Kidney (tissue), 14 donors: ENCODE measurements around the gene ADCK2. TPM values are rescaled to one million over a fixed set of nuclear protein-coding genes. Genes with fewer than 3 reads are reported as not detected.
"Not testable (repeated sequence)": the region's sequence is repeated elsewhere in the genome, so short reads cannot be mapped to it uniquely, and the experiment has no call there.

ENCODE experiments used
- DNase-seq, 5 donors: peaks; one replicate each; pipeline ENCODE4 v3.0.0-alpha.2; 2013 to 2020
- FAIRE-seq: peaks from 2 replicates; lab custom pipeline; 2012; peaks lifted over from hg19 to GRCh38; lab: Jason Lieb, UNC
- H3K27ac ChIP-seq, 2 donors: one replicate each; pipeline ENCODE4 v1.7.0; 2013; ENCODE audit warnings: low read depth in 2 of 2, low read length in 2 of 2, inconsistent platforms in 1 of 2
- H3K27me3 ChIP-seq: one replicate; pipeline ENCODE4 v1.7.1; 2013; ENCODE audit warnings: low read length, inconsistent platforms; ENCODE audit not compliant: control insufficient read depth, insufficient read depth
- H3K36me3 ChIP-seq, 3 donors: one replicate each; pipeline versions ENCODE4 v1.7.0 to v1.7.1; 2013; ENCODE audit warnings: low read length in 3 of 3, control low read depth in 1 of 3, inconsistent platforms in 1 of 3; ENCODE audit not compliant: insufficient read depth in 3 of 3, control insufficient read depth in 2 of 3
- H3K4me1 ChIP-seq, 3 donors: one replicate each; pipeline versions ENCODE4 v1.7.0 to v1.7.1; 2013; ENCODE audit warnings: low read length in 3 of 3, inconsistent platforms in 1 of 3, low read depth in 1 of 3; ENCODE audit not compliant: control insufficient read depth in 2 of 3, insufficient read depth in 2 of 3
- H3K4me3 ChIP-seq, 3 donors: one replicate each; pipeline versions ENCODE4 v1.7.0 to v1.8.1; 2013; ENCODE audit warnings: low read length in 3 of 3, control low read depth in 1 of 3, inconsistent platforms in 1 of 3
- H3K9ac ChIP-seq, 3 donors: one replicate each; pipeline versions ENCODE4 v1.7.0 to v1.7.1; 2013; ENCODE audit warnings: low read length in 3 of 3, control low read depth in 1 of 3, inconsistent platforms in 1 of 3
- H3K9me3 ChIP-seq, 3 donors: one replicate each; pipeline versions ENCODE4 v1.7.0 to v1.7.1; 2013; ENCODE audit warnings: low read length in 3 of 3, control low read depth in 1 of 3, inconsistent platforms in 1 of 3; ENCODE audit not compliant: control insufficient read depth in 2 of 3, insufficient read depth in 1 of 3
- intact Hi-C: fragments of 100-400 bp; cut with DNase I; formaldehyde crosslinking; loops from one replicate; pipeline ENCODE4 v1.11.1; 2022
- polyA plus RNA-seq: library from polyadenylated mRNA; stranded (reverse); fragments of 350-450 nt; fragmentation: Illumina TruSeq; extraction: RNeasy Lipid Tissue Mini Kit (QIAGEN cat#74804); gene quantifications from one replicate; pipeline ENCODE4 v1.2.3, GENCODE V29; 2014; ENCODE audit warnings: low read depth, low replicate concordance; ENCODE audit not compliant: insufficient read depth
- total RNA-seq: library from RNA; stranded (reverse); fragmentation: NEBNext Ultra II Directional; extraction: Animal tissue kit (Norgen Biotek cat#: 25700); gene quantifications from one replicate; pipeline ENCODE4 v1.2.1, GENCODE V29; 2021
- TF ChIP-seq, protein P1 (sequence below): IDR thresholded peaks from 3 replicates; pipeline ENCODE4 v1.5.1; 2012; ENCODE audit warnings: mild to moderate bottlenecking, moderate library complexity, borderline replicate concordance; ENCODE audit not compliant: insufficient read depth; ENCODE audit errors: extremely low read depth
- donor health status: control.
- donor health status: control.
- donor health status: control.
- donor health status: control.
- donor health status: control.
- donor health status: DM: yes; HTN: yes; CAD: no.
- donor health status: Normal renal cell carcinoma (clear cell type).

ADCK2 gene
- total and polyA plus RNA-seq, 2 donors from 2014 or later = 18.7 to 18.8 TPM

- FAIRE-seq (no peak), DNase-seq (no peak)
- TF ChIP-seq, protein P1, sequence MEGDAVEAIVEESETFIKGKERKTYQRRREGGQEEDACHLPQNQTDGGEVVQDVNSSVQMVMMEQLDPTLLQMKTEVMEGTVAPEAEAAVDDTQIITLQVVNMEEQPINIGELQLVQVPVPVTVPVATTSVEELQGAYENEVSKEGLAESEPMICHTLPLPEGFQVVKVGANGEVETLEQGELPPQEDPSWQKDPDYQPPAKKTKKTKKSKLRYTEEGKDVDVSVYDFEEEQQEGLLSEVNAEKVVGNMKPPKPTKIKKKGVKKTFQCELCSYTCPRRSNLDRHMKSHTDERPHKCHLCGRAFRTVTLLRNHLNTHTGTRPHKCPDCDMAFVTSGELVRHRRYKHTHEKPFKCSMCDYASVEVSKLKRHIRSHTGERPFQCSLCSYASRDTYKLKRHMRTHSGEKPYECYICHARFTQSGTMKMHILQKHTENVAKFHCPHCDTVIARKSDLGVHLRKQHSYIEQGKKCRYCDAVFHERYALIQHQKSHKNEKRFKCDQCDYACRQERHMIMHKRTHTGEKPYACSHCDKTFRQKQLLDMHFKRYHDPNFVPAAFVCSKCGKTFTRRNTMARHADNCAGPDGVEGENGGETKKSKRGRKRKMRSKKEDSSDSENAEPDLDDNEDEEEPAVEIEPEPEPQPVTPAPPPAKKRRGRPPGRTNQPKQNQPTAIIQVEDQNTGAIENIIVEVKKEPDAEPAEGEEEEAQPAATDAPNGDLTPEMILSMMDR = no peak
- Histone ChIP-seq H3K9me3 (no peaks in the 10 kb centered on the region), H3K27ac (no peak overlapping the region), H3K9ac (no peak overlapping the region), H3K4me1 (peaks cover 0 to 4% (median 2%) of the 10 kb centered on the region in 3 donors), H3K36me3 (no peaks in the 10 kb centered on the region), H3K27me3 (no peaks in the 10 kb centered on the region), H3K4me3 (no peak overlapping the region)
- intact Hi-C loops = no loop called here
These were observed 59.7 kb downstream of the ADCK2 start for GRCh38 chr7:140732416-140732815.

DNA sequence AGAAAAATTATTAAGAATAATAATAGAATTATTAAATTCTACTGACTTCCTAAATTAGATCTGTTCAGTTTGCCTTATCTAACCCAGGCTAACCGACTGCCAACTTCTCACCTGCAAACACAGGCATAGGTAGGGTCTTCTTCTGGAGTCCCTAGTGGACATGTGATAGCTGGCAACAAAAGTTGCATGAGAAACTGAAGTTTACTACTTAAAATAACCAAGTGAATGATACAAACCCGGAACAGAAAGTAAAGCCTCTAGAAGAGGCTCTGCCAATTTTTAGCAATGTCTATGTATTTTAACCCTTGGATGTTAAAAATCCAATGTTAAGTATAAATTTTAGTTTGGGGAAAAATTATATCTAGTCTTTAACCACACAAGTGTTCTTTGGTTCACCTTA, 61.4 kb downstream of the ADCK2 start:
- no peak overlapping the region for H3K4me3 ChIP-seq
- H3K9ac ChIP-seq = no peak overlapping the region
- intact Hi-C loops = no loop called here
- DNase-seq (no peak), FAIRE-seq (no peak)
- no peak overlapping the region for H3K27ac ChIP-seq
- no peaks in the 10 kb centered on the region for H3K27me3 ChIP-seq
- TF ChIP-seq, protein P1 = no peak
- no peaks in the 10 kb centered on the region for H3K9me3 ChIP-seq
- H3K4me1 ChIP-seq = no peaks in the 10 kb centered on the region
- H3K36me3 ChIP-seq = peaks cover 0 to 5% (median 0%) of the 10 kb centered on the region in 3 donors

DNA sequence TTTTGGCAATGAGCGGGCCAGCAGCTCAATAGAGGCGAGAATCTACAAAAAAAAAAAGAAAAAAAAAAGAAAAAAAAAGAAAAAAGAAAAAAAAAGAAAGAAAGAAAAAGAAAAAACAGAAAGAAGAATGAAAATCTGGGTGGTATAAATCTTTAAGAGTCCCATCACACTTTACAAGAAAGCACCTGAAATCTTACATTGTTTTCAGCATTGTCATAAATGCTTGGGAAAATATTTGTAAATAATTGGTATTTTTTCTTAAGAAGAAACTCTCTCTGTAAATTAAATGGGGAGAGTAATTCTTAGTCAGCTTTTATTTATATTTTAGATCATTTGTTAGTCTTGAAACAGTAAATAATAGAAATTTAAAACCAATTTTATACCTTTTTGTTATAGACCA, 62.0 kb downstream of the ADCK2 start:
- TF ChIP-seq, protein P1 = no peak
- no peaks in the 10 kb centered on the region for H3K4me1 ChIP-seq
- no peak overlapping the region for H3K27ac ChIP-seq
- H3K9me3 ChIP-seq = no peaks in the 10 kb centered on the region
- intact Hi-C loops = no loop called here
- H3K36me3 ChIP-seq = peaks cover 0 to 5% (median 2%) of the 10 kb centered on the region in 3 donors
- peak; percentile 35 for FAIRE-seq
- H3K27me3 ChIP-seq = no peaks in the 10 kb centered on the region
- no peak overlapping the region for H3K9ac ChIP-seq
- DNase-seq = no peak
- no peak overlapping the region for H3K4me3 ChIP-seq

DNA sequence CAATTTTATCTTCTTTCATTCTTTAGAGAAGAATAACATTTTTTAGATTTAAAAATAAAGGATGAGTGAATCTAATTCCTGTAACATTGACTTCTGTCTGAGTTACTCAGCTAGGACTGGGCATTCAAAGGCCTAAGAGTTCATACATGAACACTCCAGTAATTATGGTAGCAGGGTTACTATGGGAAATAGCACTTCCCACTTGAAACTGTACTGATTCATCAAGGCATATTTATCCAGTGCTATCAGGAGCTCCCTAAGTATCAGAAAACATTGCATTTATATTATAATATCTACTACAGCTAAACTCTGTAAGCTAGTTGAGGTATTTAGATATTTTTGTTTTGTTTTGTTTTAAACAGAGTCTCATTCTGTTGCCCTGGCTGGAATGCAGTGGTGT, 65.5 kb downstream of the ADCK2 start:
- Histone ChIP-seq H3K9me3 (no peaks in the 10 kb centered on the region), H3K4me1 (no peaks in the 10 kb centered on the region), H3K9ac (no peak overlapping the region), H3K27ac (no peak overlapping the region), H3K36me3 (peaks cover 0 to 5% (median 2%) of the 10 kb centered on the region in 3 donors), H3K4me3 (no peak overlapping the region), H3K27me3 (no peaks in the 10 kb centered on the region)
- no peak for DNase-seq
- TF ChIP-seq, protein P1 = no peak
- no peak for FAIRE-seq
- intact Hi-C loops = no loop called here

- H3K9ac ChIP-seq, H3K27ac ChIP-seq, H3K4me1 ChIP-seq, H3K27me3 ChIP-seq, FAIRE-seq, intact Hi-C loops, DNase-seq, H3K4me3 ChIP-seq, H3K9me3 ChIP-seq, H3K36me3 ChIP-seq: not testable (repeated sequence)
These were observed 70.5 kb downstream of the ADCK2 start for GRCh38 chr7:140743255-140743654.
